ENCODE data around the gene TBC1D24.

Gene TBC1D24

DNA sequence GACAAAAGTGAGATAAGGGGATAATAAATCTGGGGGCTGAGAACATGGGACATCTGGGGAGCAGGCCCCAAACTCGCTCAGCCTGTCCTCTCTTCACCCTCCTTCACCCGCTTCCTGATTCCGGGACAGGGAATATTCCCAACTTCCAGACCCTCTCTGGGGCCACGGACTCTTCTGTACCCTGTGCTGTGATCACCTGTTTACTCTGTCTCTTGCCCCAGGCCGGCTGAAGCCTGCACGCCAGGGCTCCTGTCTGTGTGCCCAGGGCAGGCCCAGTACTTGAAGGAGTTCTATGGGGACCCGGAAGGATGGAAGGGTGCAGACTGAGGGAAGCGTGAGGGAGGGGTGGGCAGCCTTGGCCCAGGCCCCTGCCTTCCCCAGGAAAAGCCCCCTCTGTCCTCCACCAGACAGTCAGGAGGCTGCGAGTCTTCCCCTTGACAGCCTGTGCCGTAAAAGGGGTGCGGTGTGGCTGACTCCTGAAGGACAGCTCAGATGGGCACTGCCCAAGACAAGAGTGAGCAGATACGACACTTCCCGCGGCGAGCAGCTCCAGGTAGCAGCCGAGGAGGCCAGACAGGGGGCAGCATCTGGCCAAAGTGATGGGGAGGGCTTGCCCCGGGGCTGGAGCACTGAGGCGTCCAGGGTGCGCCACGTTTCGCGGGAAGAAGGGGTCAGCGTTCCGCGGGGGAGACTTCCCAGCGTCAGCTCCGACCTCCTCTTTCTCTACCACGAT, 46.7 kb upstream of the TBC1D24 start:
- 48% methylated on average over 18 of the region's 28 CpGs for WGBS
- Histone ChIP-seq H2BK15ac (ENCODE audit: low read depth, poor library complexity, severe bottlenecking) (peak overlapping the region; percentile 12), H3K4me1 (ENCODE audit: control insufficient read depth, insufficient read depth, low read depth, low read length) (peaks cover 15% of the 10 kb centered on the region), H3K36me3 (ENCODE audit: control insufficient read depth in 1 of 2, insufficient read depth in 2 of 2, low read depth in 1 of 2, low read length in 2 of 2) (peaks cover 11 to 13% of the 10 kb centered on the region in 2 experiments), H3K4me2 (ENCODE audit: low read length, poor library complexity, severe bottlenecking) (peak overlapping the region; percentile 64), H3K9ac (ENCODE audit: low read length) (peak overlapping the region; percentile 85), H2BK5ac (ENCODE audit: low read depth, low read length, poor library complexity, severe bottlenecking) (no peak overlapping the region), H3K9me3 (ENCODE audit: control insufficient read depth, low read length) (no peaks in the 10 kb centered on the region), H3K23ac (ENCODE audit: low read length in 2 of 2) (peak overlapping the region in 1 of 2 experiments; percentile 6), H3K79me1 (replicated peaks; ENCODE audit: low read length, poor library complexity, severe bottlenecking) (peaks cover 19% of the 10 kb centered on the region), H2AK5ac (ENCODE audit: low read length, severe bottlenecking) (no peak overlapping the region), H2BK12ac (ENCODE audit: low read length in 2 of 2) (peak overlapping the region in 1 of 2 experiments; percentile 7), H3K4me3 (ENCODE audit: insufficient read depth in 1 of 2, low read depth in 1 of 2, low read length in 2 of 2) (peak overlapping the region; percentile 82 to 93), H2AFZ (ENCODE audit: low read depth, low read length) (peak overlapping the region; percentile 80), H3K18ac (ENCODE audit: low read depth in 1 of 2, low read length in 2 of 2) (peak overlapping the region; percentile 81 to 97), H3K27ac (ENCODE audit: low read length, poor library complexity, severe bottlenecking) (no peak overlapping the region), H4K8ac (ENCODE audit: low read length) (no peak overlapping the region), H3K14ac (ENCODE audit: low read length in 2 of 2) (peak overlapping the region in 1 of 2 experiments; percentile 56), H3K27me3 (ENCODE audit: control insufficient read depth in 1 of 2, insufficient read depth in 1 of 2, low read length in 2 of 2) (no peaks in the 10 kb centered on the region), H4K91ac (ENCODE audit: low read length) (no peak overlapping the region), H3K4ac (ENCODE audit: low read depth in 1 of 2, low read length in 2 of 2) (no peak overlapping the region), H2BK120ac (ENCODE audit: low read depth, low read length) (no peak overlapping the region)
- DNase-seq, result no peak

DNA sequence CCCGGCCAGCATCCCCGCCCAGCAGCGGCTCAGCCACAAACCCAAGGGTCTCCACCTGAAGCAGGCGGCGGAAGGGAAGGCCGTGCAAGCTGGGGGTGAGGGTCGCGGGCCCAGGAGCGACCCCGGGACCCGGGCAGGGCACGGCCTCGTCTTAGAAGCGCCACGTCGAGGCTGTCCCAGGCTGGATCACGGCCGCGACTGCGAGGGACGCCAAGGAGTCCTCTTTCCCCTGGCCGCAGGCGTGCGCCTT, 46.2 kb upstream of the TBC1D24 start:
- peak overlapping the region; percentile 9 for H4K91ac ChIP-seq (ENCODE audit: low read length)
- peak overlapping the region; percentile 85 for H3K9ac ChIP-seq (ENCODE audit: low read length)
- H2BK15ac ChIP-seq (ENCODE audit: low read depth, poor library complexity, severe bottlenecking), result peak overlapping the region; percentile 12
- H3K27ac ChIP-seq (ENCODE audit: low read length, poor library complexity, severe bottlenecking), result no peak overlapping the region
- H2BK5ac ChIP-seq (ENCODE audit: low read depth, low read length, poor library complexity, severe bottlenecking), result no peak overlapping the region
- H3K9me3 ChIP-seq (ENCODE audit: control insufficient read depth, low read length), result no peaks in the 10 kb centered on the region
- H2BK12ac ChIP-seq (ENCODE audit: low read length in 2 of 2), result peak overlapping the region; percentile 33 to 54
- H3K14ac ChIP-seq (ENCODE audit: low read length in 2 of 2), result peak overlapping the region in 1 of 2 experiments; percentile 95
- peak overlapping the region; percentile 8 to 73 for H3K4ac ChIP-seq (ENCODE audit: low read depth in 1 of 2, low read length in 2 of 2)
- peak overlapping the region; percentile 83 for H4K8ac ChIP-seq (ENCODE audit: low read length)
- peaks cover 15% of the 10 kb centered on the region for H3K4me1 ChIP-seq (ENCODE audit: control insufficient read depth, insufficient read depth, low read depth, low read length)
- no peak overlapping the region for H2BK120ac ChIP-seq (ENCODE audit: low read depth, low read length)
- H3K18ac ChIP-seq (ENCODE audit: low read depth in 1 of 2, low read length in 2 of 2), result peak overlapping the region; percentile 81 to 97
- no peak overlapping the region for H2AK5ac ChIP-seq (ENCODE audit: low read length, severe bottlenecking)
- H2AFZ ChIP-seq (ENCODE audit: low read depth, low read length), result peak overlapping the region; percentile 80
- H3K4me3 ChIP-seq (ENCODE audit: insufficient read depth in 1 of 2, low read depth in 1 of 2, low read length in 2 of 2), result peak overlapping the region; percentile 82 to 93
- H3K4me2 ChIP-seq (ENCODE audit: low read length, poor library complexity, severe bottlenecking), result peak overlapping the region; percentile 64
- H3K79me1 ChIP-seq (replicated peaks; ENCODE audit: low read length, poor library complexity, severe bottlenecking), result peaks cover 24% of the 10 kb centered on the region
- H3K23ac ChIP-seq (ENCODE audit: low read length in 2 of 2), result peak overlapping the region in 1 of 2 experiments; percentile 6
- H3K27me3 ChIP-seq (ENCODE audit: control insufficient read depth in 1 of 2, insufficient read depth in 1 of 2, low read length in 2 of 2), result no peaks in the 10 kb centered on the region
- DNase-seq, result no peak
- 3% methylated on average over 12 of the region's 24 CpGs for WGBS
- peaks cover 14 to 16% of the 10 kb centered on the region in 2 experiments for H3K36me3 ChIP-seq (ENCODE audit: control insufficient read depth in 1 of 2, insufficient read depth in 2 of 2, low read depth in 1 of 2, low read length in 2 of 2)

DNA sequence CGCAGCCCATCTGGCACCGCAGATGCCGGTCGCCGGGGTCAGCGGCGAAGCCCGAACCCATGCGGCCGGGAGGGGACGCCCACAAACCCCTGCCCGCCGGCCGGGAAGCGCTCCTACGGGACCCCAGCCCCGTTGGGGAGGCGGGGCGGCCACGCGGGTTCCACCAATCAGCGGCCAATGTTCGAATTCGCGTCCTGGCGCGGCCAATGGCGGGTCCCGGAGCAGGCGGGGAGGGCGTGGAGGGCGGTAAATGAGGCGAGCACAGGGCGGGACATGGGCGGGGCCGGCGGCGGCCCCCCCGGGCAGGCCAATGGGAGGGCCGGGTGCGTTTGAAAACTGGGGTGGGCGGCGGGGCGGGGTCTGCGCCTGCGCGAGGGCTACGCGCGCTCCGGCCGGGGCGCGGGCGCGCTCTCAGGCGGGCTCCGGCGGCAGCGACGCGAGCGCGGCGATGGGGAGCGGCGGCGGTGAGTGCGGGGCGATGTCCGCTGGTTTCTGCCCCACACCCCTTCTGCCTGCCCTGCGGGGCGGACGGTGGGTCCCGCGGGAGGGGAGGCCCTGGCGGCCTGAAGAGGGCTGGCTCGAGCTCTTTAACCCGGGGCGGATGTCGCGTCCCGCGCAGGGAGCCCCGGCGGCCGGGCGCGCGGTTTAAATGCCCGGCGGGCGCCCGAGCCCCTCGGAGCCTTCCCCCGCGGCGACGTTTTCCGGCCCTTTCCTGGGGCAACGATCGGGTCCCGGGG, 45.7 kb upstream of the TBC1D24 start, which contains the start of gene CCNF:
Gene CCNF, plus strand, starts transcription at position 414 of the 737 bp plus-strand sequence. Its CDS starts 35 bp downstream, at position 449.
- Histone ChIP-seq H2BK5ac (ENCODE audit: low read depth, low read length, poor library complexity, severe bottlenecking) (no peak within 1 kb of the TSS), H3K18ac (ENCODE audit: low read depth in 1 of 2, low read length in 2 of 2) (peak within 1 kb of the TSS; percentile 91 to 97), H2BK15ac (ENCODE audit: low read depth, poor library complexity, severe bottlenecking) (peak within 1 kb of the TSS; percentile 70), H3K23ac (ENCODE audit: low read length in 2 of 2) (peak within 1 kb of the TSS; percentile 39 to 91), H3K36me3 (ENCODE audit: control insufficient read depth in 1 of 2, insufficient read depth in 2 of 2, low read depth in 1 of 2, low read length in 2 of 2) (peaks cover 14 to 19% of the 10 kb centered on the region in 2 experiments), H2BK120ac (ENCODE audit: low read depth, low read length) (peak within 1 kb of the TSS; percentile 23), H2AFZ (ENCODE audit: low read depth, low read length) (peak within 1 kb of the TSS; percentile 80), H3K4me2 (ENCODE audit: low read length, poor library complexity, severe bottlenecking) (peak within 1 kb of the TSS; percentile 89), H3K9me3 (ENCODE audit: control insufficient read depth, low read length) (no peaks in the 10 kb centered on the region), H2BK12ac (ENCODE audit: low read length in 2 of 2) (peak within 1 kb of the TSS; percentile 33 to 67), H3K27ac (ENCODE audit: low read length, poor library complexity, severe bottlenecking) (no peak within 1 kb of the TSS), H4K8ac (ENCODE audit: low read length) (peak within 1 kb of the TSS; percentile 83), H3K4me3 (ENCODE audit: insufficient read depth in 1 of 2, low read depth in 1 of 2, low read length in 2 of 2) (peak within 1 kb of the TSS; percentile 89 to 93), H3K14ac (ENCODE audit: low read length in 2 of 2) (peak within 1 kb of the TSS in 1 of 2 experiments; percentile 95), H3K79me1 (replicated peaks; ENCODE audit: low read length, poor library complexity, severe bottlenecking) (peaks cover 25% of the 10 kb centered on the region), H2AK5ac (ENCODE audit: low read length, severe bottlenecking) (no peak within 1 kb of the TSS), H3K9ac (ENCODE audit: low read length) (peak within 1 kb of the TSS; percentile 85), H4K91ac (ENCODE audit: low read length) (peak within 1 kb of the TSS; percentile 70), H3K4me1 (ENCODE audit: control insufficient read depth, insufficient read depth, low read depth, low read length) (peaks cover 15% of the 10 kb centered on the region), H3K4ac (ENCODE audit: low read depth in 1 of 2, low read length in 2 of 2) (peak within 1 kb of the TSS; percentile 61 to 73), H3K27me3 (ENCODE audit: control insufficient read depth in 1 of 2, insufficient read depth in 1 of 2, low read length in 2 of 2) (no peaks in the 10 kb centered on the region)
- under 1% methylated on average over 70 of the region's 103 CpGs for WGBS
- DNase-seq, result peak; percentile 95
